GM21390 (cell line): ENCODE results near the gene SDK2.

Source experiments
- ATAC-seq: cut with Tn5 transposase; IDR thresholded peaks from one replicate; pipeline ENCODE4 v1.9.1; 2021; ENCODE audit not compliant: unreplicated experiment

SDK2 gene

GRCh38 chr17:73288534-73289302, 355.5 kb downstream of the SDK2 start:
- ATAC-seq = no peak

GRCh38 chr17:73286863-73287296, 357.4 kb downstream of the SDK2 start:
- ATAC-seq = no peak

GRCh38 chr17:73285916-73286862, 358.1 kb downstream of the SDK2 start:
- no peak for ATAC-seq

DNA sequence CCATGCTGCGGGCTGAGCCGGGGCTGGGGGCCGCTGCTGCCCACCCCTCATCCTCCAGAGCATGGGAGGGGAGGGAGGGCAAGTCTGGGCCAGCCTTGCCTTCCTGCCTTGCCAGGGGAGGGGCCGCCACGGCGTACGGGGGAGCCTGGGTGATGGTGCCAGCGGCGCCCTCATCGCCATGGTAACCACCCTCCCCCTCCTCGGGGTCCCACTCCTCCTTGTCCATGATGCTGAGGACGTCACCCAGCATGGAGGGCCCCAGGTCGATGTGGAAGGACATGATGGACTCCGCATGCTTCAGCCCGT, 358.7 kb downstream of the SDK2 start:
- ATAC-seq = no peak

- ATAC-seq = no peak
Measured at GRCh38 chr17:73284906-73285602, 359.2 kb downstream of the SDK2 start.
